Femur (tissue), 1 donor: Measurements from ENCODE around the gene SMG7.

Source experiments
- DNase-seq: peaks from one replicate; pipeline ENCODE4 v3.0.0-alpha.2; 2017

SMG7 gene

DNA sequence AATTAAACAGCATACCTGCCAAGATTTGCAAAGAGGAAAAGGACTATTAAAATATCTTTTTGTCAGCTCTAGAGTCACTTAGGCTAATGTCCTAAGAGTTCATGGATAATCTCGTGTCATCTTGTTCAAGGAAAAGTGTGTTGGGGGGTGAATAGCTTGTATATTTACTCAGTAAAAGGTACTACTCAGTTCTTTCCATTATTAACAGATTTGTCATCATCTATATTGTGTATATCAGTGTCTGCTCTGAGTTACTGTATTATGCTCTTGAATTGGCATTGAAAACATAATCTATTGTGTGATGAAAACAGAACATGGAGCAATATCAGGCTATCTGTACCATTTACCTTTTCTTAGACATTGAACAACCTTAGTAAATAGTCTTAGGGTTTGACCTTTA lies 41.9 kb downstream of the SMG7 start:
- DNase-seq = no peak

DNA sequence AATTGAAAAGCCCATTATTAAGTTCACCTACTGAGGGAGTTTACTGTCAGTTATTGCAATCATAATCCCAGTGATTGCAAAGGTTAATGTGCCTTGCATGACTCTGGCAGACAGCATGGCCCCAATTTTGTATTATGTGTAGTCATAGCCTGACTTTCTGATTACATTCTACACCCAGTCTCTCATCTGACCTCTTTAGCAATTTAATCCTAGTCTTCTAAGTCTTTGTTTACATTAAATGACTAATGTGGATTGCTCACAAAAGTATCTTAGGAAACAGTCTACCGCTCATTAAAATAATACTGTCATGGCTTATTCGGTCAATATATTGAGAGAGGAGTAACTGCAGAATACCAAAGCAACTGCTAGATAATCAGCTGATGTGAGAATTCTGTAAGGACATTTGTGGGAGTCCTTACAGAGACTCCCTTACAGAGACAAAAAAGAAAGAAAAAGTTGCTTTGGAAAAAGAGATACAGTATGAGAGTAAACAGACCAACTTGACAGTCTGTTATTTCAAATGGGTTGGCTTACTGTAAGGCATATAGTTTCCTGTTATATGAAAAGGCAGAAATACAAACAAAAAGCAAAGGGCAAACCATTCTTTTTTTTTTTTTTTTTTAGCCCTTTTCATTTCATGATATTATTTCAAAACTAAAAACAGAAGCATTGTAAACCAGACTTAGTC lies 42.8 kb downstream of the SMG7 start:
- no peak for DNase-seq

DNA sequence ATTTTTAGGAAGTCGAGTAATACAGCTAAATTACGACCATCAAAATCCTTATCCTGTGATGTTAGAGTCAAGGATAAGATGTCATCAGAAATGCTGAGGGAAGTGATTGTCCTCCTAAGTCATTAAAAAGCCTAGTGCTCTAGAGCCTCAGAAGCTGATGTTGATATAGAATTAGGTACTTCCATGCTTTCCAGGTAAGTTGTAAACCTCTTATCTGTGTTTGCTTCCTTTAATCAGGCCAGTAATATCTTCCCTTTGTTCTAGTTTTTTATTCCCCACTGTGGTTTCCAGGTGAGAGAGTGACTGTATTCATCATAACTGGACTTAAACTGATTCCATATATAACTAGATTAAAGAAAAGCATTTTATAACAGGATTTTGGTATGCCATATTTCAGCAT lies 44.4 kb downstream of the SMG7 start:
- no peak for DNase-seq

DNA sequence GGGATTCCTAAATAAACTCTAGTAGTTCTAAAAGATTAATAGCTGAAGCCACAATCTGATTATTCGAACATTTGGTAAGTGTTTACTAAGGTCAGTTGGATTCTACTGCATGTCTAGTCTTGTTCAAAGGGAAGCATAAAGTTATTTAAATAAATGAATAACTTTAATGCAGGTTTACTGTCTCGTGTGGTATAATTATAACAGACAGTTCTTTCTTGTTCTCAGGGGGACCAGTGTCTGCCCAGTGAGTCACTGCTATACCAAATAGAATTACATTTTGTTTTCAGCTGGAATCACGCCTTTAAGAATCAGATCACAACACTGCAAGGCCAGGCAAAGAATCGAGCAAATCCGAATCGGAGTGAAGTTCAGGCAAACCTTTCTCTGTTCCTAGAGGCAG lies 45.1 kb downstream of the SMG7 start:
- DNase-seq = no peak

DNA sequence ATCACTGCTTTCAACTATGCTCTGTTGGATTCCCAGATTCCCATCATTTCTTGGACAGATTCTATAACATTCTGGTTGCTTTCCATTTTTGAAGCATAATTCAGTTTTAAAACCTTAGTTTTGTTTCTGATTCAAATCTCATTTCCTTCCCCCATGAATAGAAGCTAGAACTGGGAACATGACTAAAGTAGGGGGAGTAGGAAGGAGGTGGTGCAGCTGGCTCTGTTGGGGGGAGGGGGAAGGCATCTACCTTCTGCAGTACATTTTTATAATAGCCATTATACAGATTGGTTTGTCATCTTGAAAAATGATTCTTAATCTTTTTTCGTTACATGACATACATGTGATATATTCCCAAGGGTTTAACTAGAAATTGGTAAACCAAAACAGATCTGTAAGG lies 48.1 kb downstream of the SMG7 start:
- DNase-seq = no peak

DNA sequence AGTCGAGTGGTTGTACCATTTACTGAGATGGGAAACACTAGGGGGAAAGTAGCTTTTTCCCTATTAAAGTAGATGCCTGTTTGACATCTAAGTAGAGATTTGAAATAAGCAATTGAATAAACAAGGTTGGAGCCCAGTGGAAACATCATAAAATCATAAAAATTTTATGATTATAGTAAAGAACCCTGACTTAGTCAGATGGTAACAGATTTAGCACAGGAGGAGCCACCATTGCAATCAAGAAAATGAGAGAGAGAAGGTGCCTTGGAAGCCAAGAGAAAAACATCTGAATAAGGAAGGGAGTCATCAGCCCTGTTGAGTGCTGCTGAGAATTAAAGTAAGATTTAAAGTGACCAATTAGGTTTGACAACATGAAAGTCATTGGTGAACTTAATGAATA lies 49.8 kb downstream of the SMG7 start:
- DNase-seq = no peak

DNA sequence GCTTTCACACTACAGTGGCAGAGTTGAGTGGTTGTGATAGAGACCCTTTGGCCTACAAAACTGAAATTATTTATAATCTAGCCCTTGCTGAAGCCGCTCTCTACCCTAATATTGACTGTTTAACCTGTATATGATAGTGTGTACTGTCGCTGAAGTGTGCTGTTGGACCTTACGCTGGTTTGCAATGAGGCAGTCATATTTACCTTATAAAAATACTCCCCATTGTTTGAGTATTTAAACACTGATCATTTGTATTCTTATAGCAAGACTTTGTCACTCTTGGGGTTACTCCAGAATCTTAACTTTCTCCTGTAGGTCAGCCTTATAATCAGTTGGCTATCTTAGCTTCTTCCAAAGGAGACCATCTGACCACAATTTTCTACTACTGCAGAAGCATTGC lies 56.3 kb downstream of the SMG7 start:
- DNase-seq = no peak

DNA sequence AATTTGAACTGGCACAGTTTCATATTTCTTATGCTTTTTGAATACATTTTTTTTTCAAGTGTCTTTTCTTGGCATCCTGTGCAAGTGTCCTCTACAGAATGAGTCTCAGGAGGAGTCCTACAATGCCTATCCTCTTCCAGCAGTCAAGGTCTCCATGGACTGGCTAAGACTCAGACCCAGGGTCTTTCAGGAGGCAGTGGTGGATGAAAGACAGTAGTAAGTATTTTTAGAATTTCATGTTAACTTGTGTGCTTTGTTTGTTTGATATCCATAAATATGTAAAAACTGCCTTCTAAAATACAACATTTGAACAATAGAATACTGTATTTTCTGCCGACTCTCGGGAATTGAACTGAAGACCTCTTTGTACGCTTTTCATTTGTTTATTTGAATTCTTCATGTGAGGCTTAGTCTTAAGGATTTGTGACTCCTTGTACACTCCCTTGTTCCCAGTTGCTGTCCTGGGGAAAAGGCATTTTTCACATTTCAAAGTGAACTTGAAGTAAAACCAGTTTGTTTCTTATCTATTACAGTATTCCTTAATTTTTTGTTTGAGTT lies 61.4 kb downstream of the SMG7 start:
- DNase-seq = no peak

DNA sequence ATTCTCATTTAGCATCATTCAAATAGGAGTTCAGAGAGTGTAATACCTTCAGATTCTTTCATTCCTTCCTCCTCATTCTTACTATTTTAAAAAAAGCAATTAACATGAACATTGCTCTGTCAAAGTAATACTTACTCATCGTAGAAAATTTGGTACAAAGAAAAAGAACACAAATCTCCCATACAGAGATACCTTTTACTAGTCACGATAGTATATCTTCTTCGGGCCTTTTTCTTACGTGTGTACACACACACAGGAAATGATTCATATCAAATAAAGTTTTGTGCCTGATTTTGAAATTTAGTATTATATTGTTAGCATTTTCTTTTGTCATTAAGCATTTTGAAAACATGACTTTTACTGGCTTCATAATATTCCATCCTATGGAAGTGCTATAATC lies 65.1 kb downstream of the SMG7 start:
- no peak for DNase-seq

DNA sequence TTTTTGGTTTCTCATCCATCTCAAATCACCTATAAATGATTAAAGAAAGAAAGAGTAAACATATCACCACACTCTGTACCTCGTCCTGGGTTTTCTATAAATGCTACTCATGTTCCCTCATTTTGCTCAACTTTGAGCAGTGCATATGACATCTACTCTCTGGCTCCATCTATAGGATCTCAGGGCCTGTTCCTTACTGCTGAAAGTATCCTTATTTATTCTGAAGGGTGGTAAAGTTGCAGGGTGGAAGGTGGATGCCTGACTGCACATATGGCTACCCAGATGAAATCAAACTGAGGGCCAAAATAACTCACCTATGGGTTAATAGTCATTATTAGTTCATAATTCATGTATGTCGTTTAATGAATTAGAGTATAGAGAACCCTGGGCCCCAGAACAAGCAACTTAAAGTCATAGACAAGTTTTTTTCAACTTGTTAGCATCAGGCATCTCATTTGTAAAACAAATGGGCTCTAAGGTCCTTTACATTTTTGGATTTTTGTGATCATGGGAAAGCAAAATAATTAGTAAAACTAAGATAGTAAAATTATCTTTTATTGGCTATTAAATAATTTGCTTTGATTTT lies 71.4 kb downstream of the SMG7 start:
- no peak for DNase-seq

DNA sequence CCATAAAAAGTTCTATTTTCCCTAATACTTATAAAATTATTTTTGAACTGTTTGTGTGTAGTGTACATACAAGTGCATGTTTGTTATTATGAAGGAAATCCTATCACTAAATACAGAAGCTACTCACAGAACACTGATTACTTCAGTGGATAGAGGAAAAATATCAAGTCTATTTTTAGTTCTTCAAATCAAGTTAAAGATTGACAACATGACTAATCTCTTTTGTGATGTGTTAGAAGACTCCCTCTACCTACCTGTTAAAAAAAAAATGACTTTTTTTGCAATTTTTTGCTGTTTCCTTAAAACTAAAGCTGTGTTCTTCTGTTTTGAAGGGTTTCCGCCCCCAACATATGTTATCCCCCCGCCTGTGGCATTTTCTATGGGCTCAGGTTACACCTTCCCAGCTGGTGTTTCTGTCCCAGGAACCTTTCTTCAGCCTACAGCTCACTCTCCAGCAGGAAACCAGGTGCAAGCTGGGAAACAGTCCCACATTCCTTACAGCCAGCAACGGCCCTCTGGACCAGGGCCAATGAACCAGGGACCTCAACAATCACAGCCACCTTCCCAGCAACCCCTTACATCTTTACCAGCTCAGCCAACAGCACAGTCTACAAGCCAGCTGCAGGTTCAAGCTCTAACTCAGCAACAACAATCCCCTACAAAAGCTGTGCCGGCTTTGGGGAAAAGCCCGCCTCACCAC lies 72.4 kb downstream of the SMG7 start:
- no peak for DNase-seq

DNA sequence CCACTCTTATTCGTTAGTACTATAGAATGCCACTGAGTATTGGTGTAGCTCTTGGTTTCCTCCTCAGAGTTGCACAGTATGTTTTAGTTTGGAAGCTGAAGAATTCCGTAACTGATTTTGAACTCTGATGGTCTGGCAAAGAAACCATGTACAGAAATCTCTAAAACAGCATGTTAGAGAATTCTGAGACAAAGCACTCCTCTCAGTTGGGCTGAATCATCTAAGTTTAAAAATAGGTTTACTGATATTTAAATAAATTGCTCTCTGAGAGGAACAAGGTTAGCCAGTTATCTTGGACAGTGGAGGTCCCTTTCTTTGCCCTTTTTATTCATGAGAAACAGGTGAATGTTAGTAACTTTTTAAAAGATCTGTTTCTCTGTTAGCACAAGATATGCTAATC lies 74.1 kb downstream of the SMG7 start:
- no peak for DNase-seq

DNA sequence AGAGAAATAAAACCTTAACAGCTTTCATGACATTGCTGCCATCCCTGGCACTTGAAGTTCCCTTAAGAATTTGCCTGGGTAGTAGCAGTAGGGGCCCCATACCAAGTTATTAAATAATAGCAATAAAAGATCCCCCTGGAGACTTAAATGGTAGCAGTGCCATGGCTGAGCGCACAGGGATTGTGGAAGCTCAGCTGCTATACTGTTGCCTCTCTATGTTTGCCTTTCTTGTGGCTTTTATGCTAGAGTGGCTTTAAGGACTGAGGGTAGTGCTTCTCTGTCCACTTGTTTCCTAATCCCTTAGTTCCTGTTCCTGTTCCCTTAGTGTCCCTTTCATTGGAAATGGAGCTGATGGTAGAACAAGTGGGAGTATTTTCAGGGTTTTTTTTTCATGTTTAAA lies 75.8 kb downstream of the SMG7 start:
- no peak for DNase-seq

DNA sequence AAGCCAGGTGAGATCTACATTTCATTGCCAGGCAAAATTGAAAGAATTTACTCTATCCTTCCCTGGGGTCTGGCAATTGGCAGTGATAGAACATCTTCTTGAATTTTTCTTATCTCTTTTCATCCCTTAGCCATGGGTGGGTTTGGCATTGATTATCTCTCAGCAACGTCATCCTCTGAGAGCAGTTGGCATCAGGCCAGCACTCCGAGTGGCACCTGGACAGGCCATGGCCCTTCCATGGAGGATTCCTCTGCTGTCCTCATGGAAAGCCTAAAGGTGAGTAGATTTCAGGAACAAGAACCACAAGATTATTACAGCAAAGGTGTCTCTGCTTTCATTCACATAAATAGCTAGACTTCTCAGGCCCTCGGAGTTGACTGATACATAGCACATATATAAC lies 78.6 kb downstream of the SMG7 start:
- no peak for DNase-seq

DNA sequence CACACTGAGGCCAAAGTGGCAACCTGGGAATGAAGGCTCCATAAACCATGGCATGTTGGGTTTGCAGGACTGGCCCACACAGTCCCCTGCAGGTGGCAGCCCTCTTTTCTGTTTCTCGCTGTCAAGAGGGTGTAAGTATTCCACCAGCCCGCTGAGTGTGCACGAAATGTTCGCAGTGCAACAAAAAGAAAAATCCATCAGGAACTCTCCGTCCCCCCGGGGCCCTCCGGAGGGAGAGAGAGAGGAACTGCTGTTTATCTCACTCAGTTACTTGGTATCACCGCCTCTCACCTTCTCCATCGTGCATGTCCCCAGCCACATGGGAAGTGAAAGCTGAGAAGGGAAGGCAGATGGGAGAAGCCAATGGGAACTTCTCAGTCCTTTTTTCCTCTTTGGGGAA lies 79.6 kb downstream of the SMG7 start:
- DNase-seq = no peak

DNA sequence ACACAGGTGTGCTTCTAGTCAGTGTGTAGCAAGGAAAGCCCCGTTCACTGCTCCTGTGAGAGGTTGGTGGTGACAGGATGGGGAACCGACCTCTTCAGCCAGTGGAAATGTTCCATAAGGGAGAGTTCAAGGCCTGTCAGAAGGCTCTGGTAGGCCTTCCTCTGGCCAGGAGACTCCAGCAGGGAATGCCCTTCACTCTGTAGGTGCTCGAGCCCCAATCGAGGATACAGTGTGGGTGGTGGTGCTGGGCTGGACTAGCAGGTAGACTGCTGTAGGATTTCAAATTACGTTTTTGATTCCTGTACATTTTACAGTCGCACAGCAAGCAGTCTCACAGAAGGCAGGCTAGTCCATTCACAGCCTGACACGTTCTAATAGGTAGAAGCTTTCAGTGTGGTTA lies 80.1 kb downstream of the SMG7 start:
- DNase-seq = no peak

DNA sequence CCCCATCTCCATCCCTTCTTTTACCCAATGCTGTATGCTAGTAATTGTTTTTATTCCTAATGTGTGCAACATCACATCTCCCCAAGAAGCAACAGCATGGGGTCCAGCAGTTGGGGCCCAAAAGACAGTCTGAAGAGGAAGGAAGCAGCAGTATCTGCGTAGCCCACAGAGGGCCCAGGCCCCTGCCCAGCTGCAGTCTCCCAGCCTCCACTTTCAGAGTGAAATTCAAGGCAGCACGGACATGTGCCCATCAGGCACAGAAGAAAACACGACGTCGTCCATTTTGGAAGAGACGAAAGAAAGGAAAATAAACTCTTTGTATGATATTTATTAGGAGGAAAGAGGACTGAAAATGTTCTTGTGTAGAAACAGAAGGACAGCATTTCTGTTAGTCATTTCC lies 80.6 kb downstream of the SMG7 start:
- DNase-seq = no peak

DNA sequence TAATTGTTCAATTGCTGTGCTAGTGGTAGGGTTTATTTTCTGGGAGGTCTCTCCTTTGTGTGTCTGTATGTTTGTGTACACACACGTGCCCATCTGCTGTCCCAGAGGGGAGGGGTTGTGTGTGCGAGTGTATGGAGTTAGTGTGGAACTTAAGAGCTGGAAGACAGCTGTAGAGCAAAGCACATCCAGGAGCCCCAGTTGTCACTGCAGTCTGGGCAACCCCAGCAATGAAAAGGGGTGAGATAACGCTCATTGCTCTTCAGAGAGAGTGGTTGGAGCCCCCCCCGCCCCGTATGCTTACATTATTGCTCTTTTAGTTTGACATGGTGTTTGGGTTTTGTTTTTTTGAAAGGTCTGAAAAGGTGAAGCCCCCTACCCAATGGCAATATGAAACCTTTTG lies 81.0 kb downstream of the SMG7 start:
- DNase-seq = no peak

DNA sequence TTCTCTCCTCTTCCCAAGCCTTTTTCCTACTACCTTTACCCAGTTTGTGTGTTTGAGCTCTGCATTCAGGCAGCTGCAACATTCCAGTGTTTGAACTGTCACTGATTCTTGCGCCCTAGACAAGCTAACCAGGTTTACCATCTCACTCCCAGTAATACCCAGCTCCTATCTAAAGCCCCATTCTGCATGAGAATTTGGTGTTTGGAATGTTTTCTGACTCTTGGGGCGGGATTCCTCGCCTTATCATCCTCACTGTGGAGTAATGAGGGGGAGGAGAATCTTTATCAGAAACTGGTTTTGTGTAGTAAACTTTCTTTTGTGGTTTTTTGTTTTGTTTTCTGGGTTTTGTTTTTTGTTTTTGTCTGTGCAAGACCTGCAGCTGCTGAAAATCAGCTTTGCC lies 81.5 kb downstream of the SMG7 start:
- no peak for DNase-seq

DNA sequence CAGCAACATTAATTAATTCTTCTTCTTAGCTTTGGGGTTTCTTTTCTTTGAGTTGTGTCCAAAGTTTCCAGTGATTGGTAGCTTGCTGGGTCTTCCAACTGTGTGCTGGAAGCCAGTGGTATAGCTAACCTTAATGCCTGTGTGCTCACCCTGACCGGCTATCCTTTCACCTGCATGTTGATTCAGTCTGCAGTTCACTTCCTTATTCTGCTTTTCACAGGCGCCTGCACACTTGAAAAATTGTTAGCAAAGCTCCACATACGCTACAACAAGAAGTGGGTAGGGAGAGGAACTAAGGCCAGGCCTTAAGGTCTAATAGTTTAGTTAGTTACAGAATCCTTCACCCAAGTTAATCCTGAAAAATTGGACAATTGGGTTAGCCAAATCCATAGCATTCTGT lies 82.3 kb downstream of the SMG7 start:
- no peak for DNase-seq

DNA sequence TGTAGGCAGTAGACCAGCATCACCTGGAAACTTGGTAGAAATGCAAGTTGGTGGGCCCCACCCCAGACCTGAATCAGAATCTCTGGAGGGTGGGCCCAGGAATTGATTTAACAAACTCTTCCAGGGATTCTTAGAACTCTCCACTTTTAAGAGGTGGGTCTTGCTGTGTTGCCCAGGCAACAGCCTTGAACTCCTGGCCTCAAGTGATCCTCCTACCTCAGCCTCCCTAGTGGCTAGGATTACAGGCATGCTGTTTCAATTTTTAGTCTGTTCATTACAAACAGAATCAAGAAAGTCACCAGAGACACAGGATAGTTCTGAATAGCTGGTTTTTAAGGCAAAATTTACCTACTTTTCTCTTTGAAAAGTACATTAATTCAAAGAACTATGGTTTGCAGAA lies 86.8 kb downstream of the SMG7 start:
- no peak for DNase-seq

DNA sequence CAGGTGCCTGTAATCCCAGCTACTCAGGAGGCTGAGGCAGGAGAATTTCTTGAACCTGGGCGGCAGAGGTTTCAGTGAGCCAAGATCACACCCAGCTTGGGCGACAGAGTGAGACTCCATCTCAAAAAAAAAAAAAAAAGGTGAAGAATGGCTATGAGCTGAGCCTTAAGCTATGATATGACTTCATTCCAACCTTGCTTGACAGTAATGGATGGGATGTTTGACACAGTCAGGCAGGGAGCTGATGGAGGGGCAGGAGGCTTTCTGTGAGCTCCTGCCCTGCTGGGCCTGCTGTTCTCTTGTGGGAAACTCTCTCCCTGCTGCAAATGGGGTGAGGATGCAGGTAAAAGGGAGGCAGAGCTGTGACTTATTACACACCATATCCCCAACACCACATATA lies 90.4 kb downstream of the SMG7 start:
- DNase-seq = no peak

DNA sequence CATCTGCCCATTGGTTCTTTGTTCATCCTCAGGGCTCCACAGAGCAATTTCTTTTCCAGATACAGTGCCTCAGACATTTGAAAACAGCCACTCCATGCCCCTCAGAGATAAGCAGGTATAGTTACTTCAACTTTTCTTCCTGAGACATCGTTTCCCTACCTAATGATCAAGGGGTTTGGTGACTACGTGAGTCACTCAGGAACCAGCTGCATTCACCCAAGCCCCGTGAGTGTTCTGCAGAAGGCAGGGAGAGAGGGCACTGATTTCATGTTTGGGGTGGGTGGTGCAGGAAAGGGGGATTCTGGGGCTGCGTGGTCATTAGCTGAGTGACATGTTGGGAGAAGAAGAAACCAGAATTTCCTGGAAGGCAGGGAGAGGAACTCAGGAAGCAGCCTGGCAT lies 93.0 kb downstream of the SMG7 start:
- DNase-seq = no peak

DNA sequence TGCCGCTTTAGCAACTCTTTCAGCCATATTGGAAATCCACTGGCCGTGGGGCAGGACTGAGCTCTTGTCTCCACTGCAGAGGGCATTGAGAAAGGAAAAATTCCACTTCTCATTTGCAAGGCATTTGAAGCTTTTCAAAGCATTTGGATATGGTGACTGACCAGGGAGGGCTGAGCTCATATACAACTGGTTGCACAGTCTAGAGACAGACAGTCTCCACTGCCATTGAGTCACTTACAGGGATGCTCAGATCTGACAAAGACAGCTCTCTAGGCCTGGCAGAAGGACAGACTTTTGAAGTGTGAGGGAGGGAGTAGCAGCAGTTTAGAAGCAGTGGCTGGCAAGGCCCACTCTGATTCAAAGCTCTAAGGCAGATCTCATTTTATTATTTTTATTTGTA lies 93.7 kb downstream of the SMG7 start:
- no peak for DNase-seq
